Liver (tissue), 9 donors: ENCODE results near the gene LMCD1. TPM values are rescaled to one million over a fixed set of nuclear protein-coding genes. Genes with fewer than 3 reads are reported as not detected.

Source experiments
- DNase-seq: peaks from one replicate; pipeline ENCODE4 v3.0.0-alpha.2; 2017; ENCODE audit warnings: low spot score
- H3K27ac ChIP-seq, 2 donors: one replicate each; pipeline ENCODE4 v1.7.0; 2013; ENCODE audit warnings: inconsistent platforms in 2 of 2, low read length in 2 of 2, control low read depth in 1 of 2, low read depth in 1 of 2, mild to moderate bottlenecking in 1 of 2
- H3K27me3 ChIP-seq, 4 donors: one replicate each; pipeline versions ENCODE4 v1.6.1 to v1.7.0; 2013; ENCODE audit warnings: low read length in 3 of 4, inconsistent platforms in 1 of 4, mild to moderate bottlenecking in 1 of 4, moderate library complexity in 1 of 4; ENCODE audit not compliant: control insufficient read depth in 4 of 4, insufficient read depth in 4 of 4
- H3K36me3 ChIP-seq, 4 donors: one replicate each; pipeline versions ENCODE4 v1.6.1 to v1.7.0; 2013; ENCODE audit warnings: low read length in 3 of 4, mild to moderate bottlenecking in 3 of 4, low read depth in 1 of 4, moderate library complexity in 1 of 4; ENCODE audit not compliant: control insufficient read depth in 4 of 4, insufficient read depth in 3 of 4
- H3K4me1 ChIP-seq, 4 donors: one replicate each; pipeline versions ENCODE4 v1.6.1 to v1.7.0; 2013; ENCODE audit warnings: low read length in 3 of 4, mild to moderate bottlenecking in 3 of 4, moderate library complexity in 1 of 4; ENCODE audit not compliant: control insufficient read depth in 4 of 4, insufficient read depth in 4 of 4
- H3K4me3 ChIP-seq, 3 donors: one replicate each; pipeline versions ENCODE4 v1.6.1 to v1.7.0; 2013; ENCODE audit warnings: low read length in 3 of 3, control low read depth in 1 of 3, low read depth in 1 of 3, mild to moderate bottlenecking in 1 of 3
- H3K9ac ChIP-seq, 2 donors: one replicate each; pipeline ENCODE4 v1.7.0; 2013; ENCODE audit warnings: low read length in 2 of 2, mild to moderate bottlenecking in 2 of 2, moderate library complexity in 2 of 2, control low read depth in 1 of 2, low read depth in 1 of 2
- H3K9me3 ChIP-seq, 4 donors: one replicate each; pipeline versions ENCODE4 v1.6.1 to v1.7.0; 2013; ENCODE audit warnings: low read length in 3 of 4; ENCODE audit not compliant: control insufficient read depth in 4 of 4
- EGR1 ChIP-seq, 2 donors: IDR thresholded peaks; 2 replicates each; pipeline ENCODE4 v1.6.1; 2016 to 2018; ENCODE audit warnings: antibody characterized with exemption in 2 of 2, low read depth in 2 of 2
- FOXA1 ChIP-seq: IDR thresholded peaks from 2 replicates; pipeline ENCODE4 v1.6.1; 2016; ENCODE audit warnings: antibody characterized with exemption
- HNF4A ChIP-seq, 2 donors: conservative IDR thresholded peaks; 2 replicates each; pipeline ENCODE4 v1.6.1; 2016; ENCODE audit warnings: antibody characterized with exemption in 2 of 2, mild to moderate bottlenecking in 2 of 2
- HNF4G ChIP-seq: IDR thresholded peaks from 2 replicates; pipeline ENCODE4 v1.6.1; 2016; ENCODE audit warnings: antibody characterized with exemption
- JUND ChIP-seq, 2 donors: IDR thresholded peaks; 2 replicates each; pipeline ENCODE4 v1.6.1; 2016; ENCODE audit warnings: antibody characterized with exemption in 2 of 2
- RAD21 ChIP-seq, 2 donors: IDR thresholded peaks; 2 replicates each; pipeline ENCODE4 v1.6.1; 2016; ENCODE audit warnings: antibody characterized with exemption in 2 of 2, mild to moderate bottlenecking in 2 of 2
- RXRA ChIP-seq, 2 donors: IDR thresholded peaks; 2 replicates each; pipeline ENCODE4 v1.6.1; 2017 to 2018; ENCODE audit warnings: antibody characterized with exemption in 2 of 2, mild to moderate bottlenecking in 1 of 2
- SP1 ChIP-seq: IDR thresholded peaks from 2 replicates; pipeline ENCODE4 v1.6.1; 2018; ENCODE audit warnings: antibody characterized with exemption, mild to moderate bottlenecking
- TAF1 ChIP-seq: conservative IDR thresholded peaks from 2 replicates; pipeline ENCODE4 v1.6.1; 2016; ENCODE audit warnings: antibody characterized with exemption, mild to moderate bottlenecking
- YY1 ChIP-seq: IDR thresholded peaks from 2 replicates; pipeline ENCODE4 v1.6.1; 2016; ENCODE audit warnings: antibody characterized with exemption, mild to moderate bottlenecking
- WGBS: extraction: QIAGEN DNeasy Blood & Tissue Kit; methylation state at CpG from one replicate; pipeline ENCODE4 v1.1.7; 2013; 5-methylcytosine and 5-hydroxymethylcytosine counted together
- polyA plus RNA-seq, 2 donors: library from polyadenylated mRNA; stranded (reverse) in 1 of 2; unstranded in 1 of 2; fragments of 200-250 nt in 1 of 2; fragments of >200 nt in 1 of 2; fragmentation: Nextera tagmentation in 1 of 2; extraction: Ambion mirVana in 1 of 2; gene quantifications; one replicate each; pipeline versions ENCODE4 v1.2.1 to v1.2.3, GENCODE V29; 2013 to 2015
- total RNA-seq, 2 donors: library from RNA; depleted of rRNA; stranded (reverse); fragments of >200 nt; gene quantifications; one replicate each; pipeline ENCODE4 v1.2.3, GENCODE V29; 2014
- TF ChIP-seq, protein P1 (sequence below): IDR thresholded peaks from 2 replicates; pipeline ENCODE4 v1.6.1; 2016; ENCODE audit warnings: antibody characterized with exemption
- TF ChIP-seq, protein P2 (sequence below): fragments of 150-350 bp; IDR thresholded peaks from 2 replicates; pipeline ENCODE4 v1.5.1; 2017; ENCODE audit warnings: improper control_type of control experiment, low read depth, low read length; ENCODE audit not compliant: missing input control
- TF ChIP-seq, protein P3 (sequence below): IDR thresholded peaks from 2 replicates; pipeline ENCODE4 v1.6.1; 2016; ENCODE audit warnings: antibody characterized with exemption, mild to moderate bottlenecking
- TF ChIP-seq, protein P4 (sequence below): IDR thresholded peaks from 2 replicates; pipeline ENCODE4 v1.6.1; 2016; ENCODE audit warnings: antibody characterized with exemption
- TF ChIP-seq, protein P5 (sequence below): IDR thresholded peaks from 2 replicates; pipeline ENCODE4 v1.6.1; 2016; ENCODE audit warnings: antibody characterized with exemption
- donor health status: healthy.
- donor health status: healthy.
- donor health status: healthy.
- donor health status: healthy.
- donor health status: healthy.

Gene LMCD1
- total and polyA plus RNA-seq, 4 donors, result 3.1 to 8.3 (median 6.0) TPM

DNA sequence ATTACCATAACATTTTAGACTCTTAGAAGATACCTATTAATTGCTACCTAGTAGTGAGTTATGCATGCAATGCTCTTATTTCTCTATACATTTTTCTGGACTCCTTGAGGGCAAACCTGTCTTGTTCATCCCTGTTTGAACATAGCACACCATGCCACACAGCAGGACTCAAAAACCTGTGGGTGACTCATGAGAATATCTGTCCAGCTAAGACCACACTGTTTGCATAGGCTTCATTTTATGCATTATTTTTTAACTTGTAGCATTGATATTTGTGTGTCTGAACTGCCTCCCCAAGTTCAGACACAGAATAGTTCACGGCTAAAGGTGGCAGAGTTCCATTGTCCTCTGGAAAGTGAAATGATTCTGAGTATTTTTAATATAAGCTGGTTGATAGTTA, 1.8 kb downstream of the LMCD1 start:
- no peak overlapping the region for H3K9ac ChIP-seq
- H3K4me1 ChIP-seq, result peaks cover 4 to 33% (median 19%) of the 10 kb centered on the region in 4 donors
- no peak for DNase-seq
- no peaks in the 10 kb centered on the region for H3K9me3 ChIP-seq
- no peak overlapping the region for H3K27ac ChIP-seq
- WGBS, result 80% methylated on average over 1 of the region's 1 CpG
- no peaks in the 10 kb centered on the region for H3K36me3 ChIP-seq
- H3K4me3 ChIP-seq, result no peak overlapping the region
- no peaks in the 10 kb centered on the region for H3K27me3 ChIP-seq
- TF ChIP-seq, protein P1, sequence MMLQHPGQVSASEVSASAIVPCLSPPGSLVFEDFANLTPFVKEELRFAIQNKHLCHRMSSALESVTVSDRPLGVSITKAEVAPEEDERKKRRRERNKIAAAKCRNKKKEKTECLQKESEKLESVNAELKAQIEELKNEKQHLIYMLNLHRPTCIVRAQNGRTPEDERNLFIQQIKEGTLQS, result no peak
- TF ChIP-seq JUND (IDR thresholded peaks at IDR 0.05) (no peak), FOXA1 (no peak), TAF1 (no peak), RAD21 (IDR thresholded peaks at IDR 0.05) (no peak), HNF4G (no peak)
- TF ChIP-seq, protein P2, sequence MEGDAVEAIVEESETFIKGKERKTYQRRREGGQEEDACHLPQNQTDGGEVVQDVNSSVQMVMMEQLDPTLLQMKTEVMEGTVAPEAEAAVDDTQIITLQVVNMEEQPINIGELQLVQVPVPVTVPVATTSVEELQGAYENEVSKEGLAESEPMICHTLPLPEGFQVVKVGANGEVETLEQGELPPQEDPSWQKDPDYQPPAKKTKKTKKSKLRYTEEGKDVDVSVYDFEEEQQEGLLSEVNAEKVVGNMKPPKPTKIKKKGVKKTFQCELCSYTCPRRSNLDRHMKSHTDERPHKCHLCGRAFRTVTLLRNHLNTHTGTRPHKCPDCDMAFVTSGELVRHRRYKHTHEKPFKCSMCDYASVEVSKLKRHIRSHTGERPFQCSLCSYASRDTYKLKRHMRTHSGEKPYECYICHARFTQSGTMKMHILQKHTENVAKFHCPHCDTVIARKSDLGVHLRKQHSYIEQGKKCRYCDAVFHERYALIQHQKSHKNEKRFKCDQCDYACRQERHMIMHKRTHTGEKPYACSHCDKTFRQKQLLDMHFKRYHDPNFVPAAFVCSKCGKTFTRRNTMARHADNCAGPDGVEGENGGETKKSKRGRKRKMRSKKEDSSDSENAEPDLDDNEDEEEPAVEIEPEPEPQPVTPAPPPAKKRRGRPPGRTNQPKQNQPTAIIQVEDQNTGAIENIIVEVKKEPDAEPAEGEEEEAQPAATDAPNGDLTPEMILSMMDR, result no peak
- TF ChIP-seq, protein P3, sequence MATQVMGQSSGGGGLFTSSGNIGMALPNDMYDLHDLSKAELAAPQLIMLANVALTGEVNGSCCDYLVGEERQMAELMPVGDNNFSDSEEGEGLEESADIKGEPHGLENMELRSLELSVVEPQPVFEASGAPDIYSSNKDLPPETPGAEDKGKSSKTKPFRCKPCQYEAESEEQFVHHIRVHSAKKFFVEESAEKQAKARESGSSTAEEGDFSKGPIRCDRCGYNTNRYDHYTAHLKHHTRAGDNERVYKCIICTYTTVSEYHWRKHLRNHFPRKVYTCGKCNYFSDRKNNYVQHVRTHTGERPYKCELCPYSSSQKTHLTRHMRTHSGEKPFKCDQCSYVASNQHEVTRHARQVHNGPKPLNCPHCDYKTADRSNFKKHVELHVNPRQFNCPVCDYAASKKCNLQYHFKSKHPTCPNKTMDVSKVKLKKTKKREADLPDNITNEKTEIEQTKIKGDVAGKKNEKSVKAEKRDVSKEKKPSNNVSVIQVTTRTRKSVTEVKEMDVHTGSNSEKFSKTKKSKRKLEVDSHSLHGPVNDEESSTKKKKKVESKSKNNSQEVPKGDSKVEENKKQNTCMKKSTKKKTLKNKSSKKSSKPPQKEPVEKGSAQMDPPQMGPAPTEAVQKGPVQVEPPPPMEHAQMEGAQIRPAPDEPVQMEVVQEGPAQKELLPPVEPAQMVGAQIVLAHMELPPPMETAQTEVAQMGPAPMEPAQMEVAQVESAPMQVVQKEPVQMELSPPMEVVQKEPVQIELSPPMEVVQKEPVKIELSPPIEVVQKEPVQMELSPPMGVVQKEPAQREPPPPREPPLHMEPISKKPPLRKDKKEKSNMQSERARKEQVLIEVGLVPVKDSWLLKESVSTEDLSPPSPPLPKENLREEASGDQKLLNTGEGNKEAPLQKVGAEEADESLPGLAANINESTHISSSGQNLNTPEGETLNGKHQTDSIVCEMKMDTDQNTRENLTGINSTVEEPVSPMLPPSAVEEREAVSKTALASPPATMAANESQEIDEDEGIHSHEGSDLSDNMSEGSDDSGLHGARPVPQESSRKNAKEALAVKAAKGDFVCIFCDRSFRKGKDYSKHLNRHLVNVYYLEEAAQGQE, result no peak

DNA sequence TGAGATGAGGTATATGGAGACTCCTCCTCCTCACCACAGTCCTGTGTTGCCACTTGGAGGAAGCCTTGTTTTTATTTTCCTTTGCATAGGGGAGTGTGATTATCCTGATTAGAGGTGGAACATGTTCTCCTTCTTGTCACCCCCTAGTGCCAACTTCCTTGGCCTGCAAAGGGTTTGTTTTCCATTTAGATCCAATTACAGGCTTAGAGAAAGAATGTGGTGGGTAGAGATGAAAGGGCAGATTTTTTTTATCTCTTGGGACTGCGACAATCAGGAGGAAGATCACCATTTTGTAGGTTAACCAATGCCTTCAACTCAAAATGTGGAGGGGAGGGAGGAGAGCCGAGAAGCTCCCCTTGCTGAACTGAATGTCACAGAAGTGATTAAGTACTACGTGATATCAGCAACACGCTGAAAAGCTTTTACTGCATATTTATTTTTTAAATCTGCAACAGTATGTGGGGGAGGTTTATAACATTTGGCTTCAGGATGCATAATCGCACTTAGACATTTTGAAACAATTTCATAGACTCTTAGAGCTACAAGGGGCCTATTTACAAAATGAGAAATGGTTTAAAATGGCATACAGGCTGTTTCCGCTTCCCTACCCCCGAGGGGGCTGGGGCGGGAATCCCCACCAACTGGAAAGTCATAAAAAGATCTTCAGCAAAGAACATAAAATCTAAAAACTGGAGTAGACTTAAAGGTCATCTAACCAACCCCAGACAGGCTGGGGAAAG, 2.4 kb downstream of the LMCD1 start:
- whole genome bisulfite sequencing, result 83% methylated on average over 8 of the region's 8 CpGs
- H3K36me3 ChIP-seq, result no peaks in the 10 kb centered on the region
- H3K4me3 ChIP-seq, result no peak overlapping the region
- peaks cover 4 to 28% (median 16%) of the 10 kb centered on the region in 4 donors for H3K4me1 ChIP-seq
- no peaks in the 10 kb centered on the region for H3K27me3 ChIP-seq
- no peaks in the 10 kb centered on the region for H3K9me3 ChIP-seq
- H3K27ac ChIP-seq, result no peak overlapping the region
- no peak overlapping the region for H3K9ac ChIP-seq
- DNase-seq, result no peak
- TF ChIP-seq HNF4A (conservative IDR thresholded peaks at IDR 0.05) (no peak), EGR1 (IDR thresholded peaks at IDR 0.05; ENCODE audit: low read depth in 2 of 2) (no peak), TAF1 (no peak), YY1 (no peak), RXRA (IDR thresholded peaks at IDR 0.05) (no peak), SP1 (no peak), HNF4G (no peak), JUND (IDR thresholded peaks at IDR 0.05) (no peak), RAD21 (IDR thresholded peaks at IDR 0.05) (no peak), FOXA1 (no peak)
- TF ChIP-seq, protein P2, result no peak
- TF ChIP-seq, protein P4, sequence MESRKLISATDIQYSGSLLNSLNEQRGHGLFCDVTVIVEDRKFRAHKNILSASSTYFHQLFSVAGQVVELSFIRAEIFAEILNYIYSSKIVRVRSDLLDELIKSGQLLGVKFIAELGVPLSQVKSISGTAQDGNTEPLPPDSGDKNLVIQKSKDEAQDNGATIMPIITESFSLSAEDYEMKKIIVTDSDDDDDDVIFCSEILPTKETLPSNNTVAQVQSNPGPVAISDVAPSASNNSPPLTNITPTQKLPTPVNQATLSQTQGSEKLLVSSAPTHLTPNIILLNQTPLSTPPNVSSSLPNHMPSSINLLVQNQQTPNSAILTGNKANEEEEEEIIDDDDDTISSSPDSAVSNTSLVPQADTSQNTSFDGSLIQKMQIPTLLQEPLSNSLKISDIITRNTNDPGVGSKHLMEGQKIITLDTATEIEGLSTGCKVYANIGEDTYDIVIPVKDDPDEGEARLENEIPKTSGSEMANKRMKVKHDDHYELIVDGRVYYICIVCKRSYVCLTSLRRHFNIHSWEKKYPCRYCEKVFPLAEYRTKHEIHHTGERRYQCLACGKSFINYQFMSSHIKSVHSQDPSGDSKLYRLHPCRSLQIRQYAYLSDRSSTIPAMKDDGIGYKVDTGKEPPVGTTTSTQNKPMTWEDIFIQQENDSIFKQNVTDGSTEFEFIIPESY, result no peak
- TF ChIP-seq, protein P3, result no peak
- TF ChIP-seq, protein P1, result no peak
- TF ChIP-seq, protein P5, sequence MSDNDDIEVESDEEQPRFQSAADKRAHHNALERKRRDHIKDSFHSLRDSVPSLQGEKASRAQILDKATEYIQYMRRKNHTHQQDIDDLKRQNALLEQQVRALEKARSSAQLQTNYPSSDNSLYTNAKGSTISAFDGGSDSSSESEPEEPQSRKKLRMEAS, result no peak
